HepG2 (cell line): ENCODE data around the gene CLDN7. TPM values are rescaled to one million over a fixed set of nuclear protein-coding genes. Genes with fewer than 3 reads are reported as not detected.

Experiments
- E2F1 ChIP-seq: sonication (generic); formaldehyde crosslinking; IDR thresholded peaks from 2 replicates; pipeline ENCODE4 v1.5.0; 2020; ENCODE audit warnings: missing genetic modification reagents
- ELF3 ChIP-seq: IDR thresholded peaks from 2 replicates; pipeline ENCODE4 v1.6.1; 2016; ENCODE audit warnings: missing genetic modification reagents, missing compliant biosample characterization
- ERF ChIP-seq: IDR thresholded peaks from 2 replicates; pipeline ENCODE4 v1.6.1; 2018; ENCODE audit warnings: missing biosample characterization, missing genetic modification reagents
- IRF9 ChIP-seq: sonication (generic); formaldehyde crosslinking; IDR thresholded peaks from 2 replicates; pipeline ENCODE4 v1.8.0; 2022; ENCODE audit warnings: missing genetic modification reagents, mild to moderate bottlenecking, borderline replicate concordance
- KMT2B ChIP-seq: IDR thresholded peaks from 2 replicates; pipeline ENCODE4 v1.6.1; 2016; ENCODE audit warnings: missing genetic modification reagents, missing compliant biosample characterization
- MYPOP ChIP-seq: sonication (generic); formaldehyde crosslinking; IDR thresholded peaks from 2 replicates; pipeline ENCODE4 v1.8.1; 2023; ENCODE audit warnings: mild to moderate bottlenecking, moderate library complexity, missing genetic modification reagents
- NR2C2 ChIP-seq: sonication (generic); formaldehyde crosslinking; IDR thresholded peaks from 2 replicates; pipeline ENCODE4 v1.4.0; 2020; ENCODE audit warnings: missing genetic modification reagents, mild to moderate bottlenecking, moderate library complexity, borderline replicate concordance
- PHF20 ChIP-seq: sonication (generic); formaldehyde crosslinking; IDR thresholded peaks from 2 replicates; pipeline ENCODE4 v1.5.0; 2020; ENCODE audit warnings: mild to moderate bottlenecking, missing genetic modification reagents
- SMAD3 ChIP-seq: sonication (generic); formaldehyde crosslinking; IDR thresholded peaks from 2 replicates; pipeline ENCODE4 v1.4.0; 2020; ENCODE audit warnings: missing genetic modification reagents
- ZHX1 ChIP-seq: sonication (generic); formaldehyde crosslinking; IDR thresholded peaks from 2 replicates; pipeline ENCODE4 v1.8.1; 2022; ENCODE audit warnings: low read depth, mild to moderate bottlenecking, missing genetic modification reagents
- ZNF230 ChIP-seq: sonication (generic); formaldehyde crosslinking; IDR thresholded peaks from 2 replicates; pipeline ENCODE4 v1.4.0; 2020; ENCODE audit warnings: mild to moderate bottlenecking, missing genetic modification reagents
- ZNF543 ChIP-seq: sonication (generic); formaldehyde crosslinking; IDR thresholded peaks from 2 replicates; pipeline ENCODE4 v1.4.0; 2020; ENCODE audit warnings: mild to moderate bottlenecking, missing genetic modification reagents
- ZNF609 ChIP-seq: sonication (generic); formaldehyde crosslinking; IDR thresholded peaks from 2 replicates; pipeline ENCODE4 v1.4.0; 2020; ENCODE audit warnings: mild to moderate bottlenecking, missing genetic modification reagents, borderline replicate concordance
- ZNF639 ChIP-seq: conservative IDR thresholded peaks from 2 replicates; pipeline ENCODE4 v1.6.1; 2018; ENCODE audit warnings: missing genetic modification reagents
- ZSCAN9 ChIP-seq: IDR thresholded peaks from 2 replicates; pipeline ENCODE4 v1.6.1; 2016; ENCODE audit warnings: borderline replicate concordance
- polyA plus RNA-seq, 8 experiments: library from polyadenylated mRNA; depleted of rRNA in 3 of 8; stranded (reverse) in 7 of 8; unstranded in 1 of 8; fragments of >200 nt; fragmentation: Illumina TruSeq in 4 of 8; extraction: Trizol in 4 of 8; gene quantifications; 2 replicates each; pipeline versions ENCODE4 v1.2.1 to v1.2.3, GENCODE V29; 2011 to 2016; ENCODE audit warnings: low read depth in 4 of 8, missing spikeins in 1 of 8, mixed read lengths in 1 of 8; ENCODE audit not compliant: insufficient read depth in 1 of 8
- total RNA-seq, 5 experiments: library from RNA; depleted of rRNA; stranded (reverse); fragments of >200 nt; fragmentation: Illumina TruSeq; extraction: Trizol; gene quantifications; 2 replicates each; pipeline ENCODE4 v1.2.3, GENCODE V29; 2016; ENCODE audit warnings: low read depth in 1 of 5

Gene CLDN7
- total and polyA plus RNA-seq, 2 of the 13 experiments (the other 11 are each of a cell fraction or from before 2014, with no cell fraction given), result not detected

GRCh38 chr17:7242717-7243452, 19.4 kb downstream of the CLDN7 start (continued):
- TF ChIP-seq ZNF639 (CRISPR knock-in tag) (peak; percentile 84), IRF9 (CRISPR knock-in tag) (peak; percentile 83), NR2C2 (CRISPR knock-in tag) (peak; percentile 41; the same call in 1 of the 2 replicates), ZSCAN9 (CRISPR knock-in tag) (peak; percentile 72; the same call in 1 of the 2 replicates), KMT2B (CRISPR knock-in tag) (peak; percentile 50; the same call in 1 of the 2 replicates), ZHX1 (no peak; the same call in 1 of the 2 replicates), ELF3 (CRISPR knock-in tag) (peak; percentile 89), ERF (CRISPR knock-in tag) (peak; percentile 60), E2F1 (CRISPR knock-in tag) (peak; percentile 44; the same call in 1 of the 2 replicates), SMAD3 (peak; percentile 94), ZNF543 (CRISPR knock-in tag) (0 out of 2 replicates have a peak, but pooled peaks have one; percentile 43), ZNF609 (CRISPR knock-in tag) (peak; percentile 28; the same call in 1 of the 2 replicates), MYPOP (peak; percentile 67), PHF20 (CRISPR knock-in tag) (peak; percentile 85), ZNF230 (CRISPR knock-in tag) (peak; percentile 74)
